Aortic smooth muscle cell (primary cell): ENCODE data around the gene PLGRKT. TPM values are rescaled to one million over a fixed set of nuclear protein-coding genes. Genes with fewer than 3 reads are reported as not detected.

Experiments
- total RNA-seq: library from RNA; depleted of rRNA; stranded (reverse); fragments of >200 nt; gene quantifications from 2 replicates; pipeline ENCODE4 v1.2.3, GENCODE V29; 2014

PLGRKT gene
- 16.6 and 16.7 TPM in 2 replicates for total RNA-seq

GRCh38 chr9:5437254-5438216, at the start of gene PLGRKT:
TSS of gene PLGRKT (minus strand) at chr9:5437925. CDS start at chr9:5431977, 5,948 bp downstream.

GRCh38 chr9:5450359-5451091, 12.8 kb upstream of the PLGRKT start, which contains the start of gene CD274:
TSS of gene CD274 (plus strand) at chr9:5450542. CDS start at chr9:5456114, 5,572 bp downstream.

GRCh38 chr9:5338992-5339981, 98.4 kb downstream of the PLGRKT start, which contains the start of gene RLN1:
TSS of gene RLN1 (minus strand) at chr9:5339876. CDS start at chr9:5339746, 130 bp downstream.

Other genes with a start within 250 kb of the PLGRKT start
- gene INSL4, start 206.5 kb downstream of the PLGRKT start, total RNA-seq = under 0.01 TPM in 1 of 2 replicates, not detected in the other
- gene RLN2, start 133.2 kb downstream of the PLGRKT start, total RNA-seq = not detected in 2 replicates
- not detected in 2 replicates for gene RLN1, start 98.0 kb downstream of the PLGRKT start, total RNA-seq
- 2.1 and 2.4 TPM in 2 replicates for gene CD274, start 12.6 kb upstream of the PLGRKT start, total RNA-seq
- gene PDCD1LG2, start 72.6 kb upstream of the PLGRKT start, total RNA-seq = 13.0 and 17.8 TPM in 2 replicates
- gene RIC1, start 191.2 kb upstream of the PLGRKT start, total RNA-seq = 32.4 and 36.3 TPM in 2 replicates